ENCODE measurements around the gene ETDC. TPM values are rescaled to one million over a fixed set of nuclear protein-coding genes. Genes with fewer than 3 reads are reported as not detected.
A peak's percentile ranks its signal among the peaks of the same experiment; 100 is the strongest.

The ETDC gene
- total RNA-seq, 4 donors from 2014 or later, result not detected

GRCh38 chrX:135287266-135287823 is 21.9 kb upstream of the ETDC start:
- Histone ChIP-seq H3K9me3 (peaks cover 8 to 67% (median 64%) of the 10 kb centered on the region in 3 donors), H3K27me3 (no peaks in the 10 kb centered on the region), H3K27ac (no peak overlapping the region), H3K4me1 (no peaks in the 10 kb centered on the region), H3K4me3 (no peak overlapping the region), H3K36me3 (peaks cover 0 to 40% (median 0%) of the 10 kb centered on the region in 3 donors)
- TF ChIP-seq CTCF (IDR thresholded peaks at IDR 0.05) (no peak), POLR2A (IDR thresholded peaks at IDR 0.05) (no peak)
- intact Hi-C loops (cut with DNase I), result no loop called here
- WGBS, 2 donors, result 73 to 100% methylated on average over 2 of the region's 2 CpGs
- no peak for DNase-seq

DNA sequence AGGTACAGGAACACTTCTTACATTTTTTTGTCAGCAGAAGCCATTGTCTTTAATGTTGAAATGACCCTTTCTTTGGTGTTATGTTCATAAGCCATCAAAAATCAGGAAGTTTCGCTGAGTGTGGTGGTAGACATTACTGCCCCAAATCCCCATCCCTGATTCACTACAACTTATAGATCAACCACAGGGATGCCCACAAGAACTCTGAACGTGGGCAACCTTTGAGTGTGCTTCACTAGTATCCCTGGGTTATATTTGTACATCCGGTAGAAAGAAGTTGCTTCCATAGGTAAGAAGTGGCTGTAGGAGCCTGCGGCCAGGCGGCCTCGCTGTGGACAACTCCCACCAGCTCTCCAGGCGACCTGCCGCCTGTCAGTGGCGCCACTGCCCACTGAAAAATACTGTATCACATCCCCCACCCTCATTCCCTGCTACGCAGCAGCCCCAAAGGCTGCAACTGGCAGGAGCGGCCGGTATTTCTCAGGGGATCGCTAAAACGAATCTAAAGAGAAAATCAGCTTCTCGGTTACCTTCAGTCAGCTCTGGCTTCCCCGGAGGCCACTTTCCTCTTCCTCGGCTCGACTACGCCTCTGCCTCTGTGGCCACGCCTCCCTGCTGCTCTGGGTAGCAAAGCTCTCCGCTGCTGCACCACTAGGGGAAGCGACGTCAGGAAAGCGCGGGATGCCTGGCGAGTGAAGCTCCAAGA is 13.9 kb upstream of the ETDC start:
- intact Hi-C loops (cut with DNase I), result no loop called here
- WGBS, 2 donors, result 54 to 71% methylated on average over 2 to 18 of the region's 26 CpGs
- Histone ChIP-seq H3K4me1 (no peaks in the 10 kb centered on the region), H3K36me3 (peaks cover 0 to 17% (median 0%) of the 10 kb centered on the region in 3 donors), H3K27me3 (no peaks in the 10 kb centered on the region), H3K9me3 (no peaks in the 10 kb centered on the region), H3K27ac (no peak overlapping the region), H3K4me3 (peak overlapping the region in 2 of 4 donors; percentile 30 to 45)
- no peak for TF ChIP-seq POLR2A (IDR thresholded peaks at IDR 0.05)
- no peak for TF ChIP-seq CTCF (IDR thresholded peaks at IDR 0.05)
- DNase-seq, result no peak

DNA sequence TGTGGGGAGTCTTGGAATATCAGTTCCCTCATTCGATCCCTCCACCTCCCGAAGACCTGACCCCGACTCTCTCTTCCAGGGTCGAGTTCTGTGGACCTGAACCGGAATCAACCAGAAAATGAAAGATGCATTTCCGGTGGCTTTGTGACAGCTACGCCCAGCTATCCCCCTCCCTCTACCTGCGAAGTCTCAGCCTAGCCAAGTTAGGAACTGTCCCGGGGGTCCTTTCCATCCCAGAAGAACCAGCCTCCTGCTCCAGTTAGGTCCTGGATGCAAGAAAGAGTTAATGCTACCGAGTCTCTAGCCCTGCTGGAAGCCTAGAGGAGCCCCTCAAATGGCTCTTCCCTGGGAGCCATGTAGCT is 13.4 kb upstream of the ETDC start:
- no peaks in the 10 kb centered on the region for H3K9me3 ChIP-seq
- no peak for DNase-seq
- H3K27ac ChIP-seq, result no peak overlapping the region
- WGBS, 2 donors, result 36 to 60% methylated on average over 6 to 10 of the region's 10 CpGs
- TF ChIP-seq CTCF (IDR thresholded peaks at IDR 0.05) (no peak), POLR2A (IDR thresholded peaks at IDR 0.05) (no peak)
- intact Hi-C loops (cut with DNase I), result no loop called here
- no peaks in the 10 kb centered on the region for H3K4me1 ChIP-seq
- no peaks in the 10 kb centered on the region for H3K27me3 ChIP-seq
- H3K4me3 ChIP-seq, result peak overlapping the region in 2 of 4 donors; percentile 30 to 45
- H3K36me3 ChIP-seq, result peaks cover 0 to 12% (median 0%) of the 10 kb centered on the region in 3 donors

- intact Hi-C loops (cut with DNase I), result no loop called here
- H3K4me1 ChIP-seq, result no peaks in the 10 kb centered on the region
- H3K27me3 ChIP-seq, result no peaks in the 10 kb centered on the region
- H3K36me3 ChIP-seq, result no peaks in the 10 kb centered on the region
- no peak overlapping the region for H3K4me3 ChIP-seq
- no peak for DNase-seq
- 64 to 73% methylated on average over 3 to 5 of the region's 5 CpGs for WGBS, 2 donors
- no peak overlapping the region for H3K27ac ChIP-seq
- no peaks in the 10 kb centered on the region for H3K9me3 ChIP-seq
- TF ChIP-seq CTCF (IDR thresholded peaks at IDR 0.05) (no peak), POLR2A (IDR thresholded peaks at IDR 0.05) (no peak)
Observed at GRCh38 chrX:135302269-135302873, 6.9 kb upstream of the ETDC start.

DNA sequence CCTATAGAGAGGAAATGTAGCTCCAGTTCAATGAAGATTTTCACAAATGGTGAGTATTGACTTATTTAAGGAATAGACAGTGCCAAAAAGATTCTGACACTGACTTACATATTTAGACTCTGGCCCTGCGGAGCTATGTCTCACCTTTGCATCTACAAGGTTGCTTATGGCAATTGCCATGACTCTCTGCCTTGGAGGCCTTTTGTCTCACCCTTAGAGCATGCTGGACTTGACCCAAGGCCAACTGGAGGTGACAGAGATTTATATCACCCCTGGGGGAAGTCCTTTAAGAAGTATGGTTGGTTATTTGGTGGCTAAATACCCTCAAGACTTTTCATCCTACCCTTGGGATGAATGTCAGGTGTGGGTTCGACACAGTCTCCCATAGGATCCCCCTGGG is 4.5 kb upstream of the ETDC start:
- no peak for DNase-seq
- Histone ChIP-seq H3K4me1 (no peaks in the 10 kb centered on the region), H3K36me3 (no peaks in the 10 kb centered on the region), H3K4me3 (no peak overlapping the region), H3K9me3 (no peaks in the 10 kb centered on the region), H3K27me3 (no peaks in the 10 kb centered on the region), H3K27ac (no peak overlapping the region)
- no peak for TF ChIP-seq POLR2A (IDR thresholded peaks at IDR 0.05)
- no peak for TF ChIP-seq CTCF (IDR thresholded peaks at IDR 0.05)
- intact Hi-C loops (cut with DNase I), result no loop called here
- WGBS, 2 donors, result 68 to 75% methylated on average over 2 of the region's 2 CpGs
